B cell (primary cell): ENCODE results near the gene KLRD1.

ENCODE experiments used
- EZH2 ChIP-seq: IDR thresholded peaks from 2 replicates; pipeline ENCODE4 v1.6.1; 2012; ENCODE audit warnings: borderline replicate concordance, low read depth, mild to moderate bottlenecking, moderate library complexity, low read length; ENCODE audit not compliant: insufficient read depth, poor library complexity, severe bottlenecking
- TF ChIP-seq, protein P1 (sequence below): fragments of 200-600 bp; IDR thresholded peaks from one replicate; pipeline ENCODE4 v1.8.0; 2022; ENCODE audit warnings: antibody characterized with exemption, mild to moderate bottlenecking

DNA sequence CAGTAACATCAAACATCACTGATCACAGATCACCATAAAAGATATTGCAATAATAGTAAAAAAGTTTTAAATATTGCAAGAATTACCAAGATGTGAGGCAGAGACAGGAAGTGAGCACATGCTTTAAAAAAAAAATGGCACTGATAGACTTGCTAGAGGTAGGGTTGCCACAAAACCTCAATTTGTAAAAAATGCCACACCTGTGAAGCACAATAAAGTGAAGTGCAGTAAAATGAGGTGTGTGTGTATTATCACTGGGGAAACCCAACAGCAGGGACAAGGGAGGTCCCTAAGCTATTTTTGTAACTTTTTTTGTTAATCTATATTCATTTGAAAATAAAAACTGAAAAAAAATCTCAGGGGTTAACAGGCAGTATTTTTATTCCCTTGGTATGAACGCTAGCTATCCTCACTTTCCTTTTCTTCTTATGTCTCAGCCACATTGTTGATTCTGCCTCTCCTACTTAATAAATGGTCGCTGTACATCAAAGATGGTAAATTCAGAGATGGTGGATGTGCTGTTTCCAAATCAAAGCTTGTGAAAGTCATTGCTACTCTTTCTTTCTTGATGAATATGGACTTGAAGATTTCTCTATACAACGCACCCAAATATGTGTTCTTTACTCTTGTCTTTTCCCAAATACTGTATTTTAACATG is 14.0 kb upstream of the KLRD1 start:
- TF ChIP-seq, protein P1, sequence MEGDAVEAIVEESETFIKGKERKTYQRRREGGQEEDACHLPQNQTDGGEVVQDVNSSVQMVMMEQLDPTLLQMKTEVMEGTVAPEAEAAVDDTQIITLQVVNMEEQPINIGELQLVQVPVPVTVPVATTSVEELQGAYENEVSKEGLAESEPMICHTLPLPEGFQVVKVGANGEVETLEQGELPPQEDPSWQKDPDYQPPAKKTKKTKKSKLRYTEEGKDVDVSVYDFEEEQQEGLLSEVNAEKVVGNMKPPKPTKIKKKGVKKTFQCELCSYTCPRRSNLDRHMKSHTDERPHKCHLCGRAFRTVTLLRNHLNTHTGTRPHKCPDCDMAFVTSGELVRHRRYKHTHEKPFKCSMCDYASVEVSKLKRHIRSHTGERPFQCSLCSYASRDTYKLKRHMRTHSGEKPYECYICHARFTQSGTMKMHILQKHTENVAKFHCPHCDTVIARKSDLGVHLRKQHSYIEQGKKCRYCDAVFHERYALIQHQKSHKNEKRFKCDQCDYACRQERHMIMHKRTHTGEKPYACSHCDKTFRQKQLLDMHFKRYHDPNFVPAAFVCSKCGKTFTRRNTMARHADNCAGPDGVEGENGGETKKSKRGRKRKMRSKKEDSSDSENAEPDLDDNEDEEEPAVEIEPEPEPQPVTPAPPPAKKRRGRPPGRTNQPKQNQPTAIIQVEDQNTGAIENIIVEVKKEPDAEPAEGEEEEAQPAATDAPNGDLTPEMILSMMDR, result no peak
- no peak for TF ChIP-seq EZH2
